Measurements from ENCODE around the gene OR2A5.
"Not testable (repeated sequence)": the region's sequence is repeated elsewhere in the genome, so short reads cannot be mapped to it uniquely, and the experiment has no call there.

Gene OR2A5, protein sequence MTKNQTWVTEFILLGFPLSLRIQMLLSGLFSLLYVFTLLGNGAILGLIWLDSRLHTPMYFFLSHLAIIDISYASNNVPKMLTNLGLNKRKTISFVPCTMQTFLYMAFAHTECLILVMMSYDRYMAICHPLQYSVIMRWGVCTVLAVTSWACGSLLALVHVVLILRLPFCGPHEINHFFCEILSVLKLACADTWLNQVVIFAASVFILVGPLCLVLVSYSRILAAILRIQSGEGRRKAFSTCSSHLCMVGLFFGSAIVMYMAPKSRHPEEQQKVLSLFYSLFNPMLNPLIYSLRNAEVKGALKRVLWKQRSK

DNA sequence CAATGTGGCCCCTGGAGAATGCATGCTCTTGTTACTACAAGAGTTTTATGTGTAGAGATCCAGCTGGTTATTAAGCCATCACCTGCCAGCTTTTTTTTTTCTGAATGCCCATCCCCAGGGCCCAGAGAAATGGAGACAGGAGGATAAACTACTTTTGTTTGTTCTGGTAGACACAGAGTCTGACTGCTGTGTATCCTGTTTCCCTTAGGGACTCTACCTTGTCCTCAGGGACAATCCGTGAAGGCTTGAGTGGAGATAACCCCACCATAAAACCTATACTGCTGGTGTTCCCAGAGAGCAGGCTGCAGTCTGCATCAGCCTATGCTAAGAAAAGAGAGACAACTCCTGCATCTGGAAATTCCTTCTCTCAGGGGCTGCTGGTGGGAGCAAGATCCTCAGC is at the start of gene OR2A5:
OR2A5 (plus strand) TSS at position 301 of the 400 bp plus-strand sequence. CDS start 1,454 bp downstream, outside the sequence.
- DNase-seq (ENCODE audit: low read depth in 2 of 2), result no peak

- no peak for DNase-seq (ENCODE audit: low read depth in 2 of 2)
Measured at GRCh38 chr7:144000020-144000419, 48.7 kb upstream of the OR2A5 start, which contains the start of gene OR6B1. OR6B1 (plus strand) TSS chr7:144000320; CDS start chr7:144003997, 3,677 bp downstream.

- no peak for DNase-seq (ENCODE audit: low read depth in 2 of 2)
Measured at GRCh38 chr7:144001543-144001942, 47.2 kb upstream of the OR2A5 start.

DNA sequence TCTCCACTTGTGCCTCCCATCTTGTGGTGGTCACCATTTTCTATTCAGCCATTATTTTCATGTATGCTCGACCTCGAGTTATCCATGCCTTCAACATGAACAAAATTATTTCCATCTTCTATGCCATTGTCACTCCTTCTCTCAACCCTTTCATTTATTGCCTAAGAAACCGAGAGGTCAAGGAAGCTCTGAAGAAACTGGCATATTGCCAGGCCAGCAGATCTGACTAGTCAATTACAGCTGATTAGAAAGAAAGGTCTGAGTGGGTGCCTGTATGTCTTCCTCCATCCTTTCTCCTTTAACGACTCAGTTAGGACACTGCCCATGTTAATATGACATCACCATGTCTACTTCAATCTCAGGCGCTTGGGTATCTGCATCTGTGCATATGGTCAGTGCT is 44.0 kb upstream of the OR2A5 start:
- no peak for DNase-seq (ENCODE audit: low read depth in 2 of 2)

DNA sequence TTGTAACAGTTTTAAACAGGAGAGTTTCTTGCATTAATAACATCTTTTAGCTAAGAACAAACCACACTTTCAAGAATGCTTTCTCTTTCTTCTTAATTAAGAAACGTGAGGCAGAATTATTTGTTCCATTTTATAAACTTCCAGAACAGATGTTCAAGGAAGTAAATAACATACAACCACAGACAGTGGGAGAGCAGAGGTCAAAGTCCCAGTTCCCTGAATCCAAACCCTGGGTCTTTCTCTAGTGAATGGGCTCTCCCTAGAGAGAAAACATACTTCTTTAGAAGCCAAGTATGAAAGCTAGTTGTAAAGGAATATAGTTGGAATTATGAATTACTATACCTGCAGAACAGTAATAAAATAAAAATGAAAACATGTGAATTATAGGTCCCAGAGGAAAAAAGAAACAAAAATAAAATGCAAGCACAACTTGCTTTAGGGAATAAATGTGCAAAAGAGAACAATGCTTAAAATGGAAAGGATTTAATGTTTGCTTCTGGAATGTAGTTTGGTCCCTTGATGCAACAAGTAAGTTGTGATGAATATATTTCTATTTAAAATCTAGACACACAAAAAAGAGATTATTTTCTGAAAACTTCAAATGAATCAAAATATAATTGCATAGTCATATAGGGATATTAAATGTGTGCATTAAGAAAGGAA is 42.6 kb upstream of the OR2A5 start:
- DNase-seq (ENCODE audit: low read depth in 2 of 2), result no peak

DNA sequence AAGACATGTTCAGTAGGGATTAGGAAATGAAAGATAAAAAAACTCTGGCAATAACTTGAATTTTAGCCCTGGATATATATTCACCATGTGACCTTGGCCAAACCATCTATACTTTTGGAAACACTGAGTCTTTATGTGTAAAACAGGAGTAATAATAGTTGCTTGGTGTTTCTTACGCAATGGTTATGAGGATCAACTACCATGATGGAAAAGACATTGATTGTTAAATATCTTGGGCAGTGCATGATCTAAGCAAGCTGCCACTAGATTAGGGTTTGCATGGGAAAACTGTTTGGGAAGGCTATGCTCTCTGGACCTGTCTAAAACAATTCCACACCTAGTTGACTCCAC is 42.1 kb upstream of the OR2A5 start:
- DNase-seq (ENCODE audit: low read depth in 2 of 2), result no peak

DNA sequence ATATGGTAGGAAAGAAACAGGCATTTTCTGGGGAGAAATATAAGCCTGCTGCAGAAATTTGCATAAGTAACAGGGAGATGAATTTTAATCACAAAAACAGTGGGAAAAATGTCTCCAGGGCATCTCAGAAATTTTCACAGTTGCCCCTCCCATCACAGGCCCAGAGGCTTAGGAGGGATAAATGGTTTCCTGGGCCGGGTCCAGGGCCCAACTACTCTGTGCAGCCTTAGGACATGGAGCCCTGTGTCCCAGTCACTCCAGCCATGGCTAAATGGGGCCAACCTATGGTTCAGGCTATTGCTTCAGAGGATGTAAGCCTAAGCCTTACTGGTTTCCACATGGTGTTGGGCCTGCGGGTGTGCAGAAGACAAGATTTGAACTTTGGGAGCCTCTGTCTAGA is 39.4 kb upstream of the OR2A5 start:
- no peak for DNase-seq (ENCODE audit: low read depth in 2 of 2)

- DNase-seq (ENCODE audit: low read depth in 2 of 2), result not testable (repeated sequence)
Measured at GRCh38 chr7:144010061-144010460, 38.7 kb upstream of the OR2A5 start.

- not testable (repeated sequence) for DNase-seq (ENCODE audit: low read depth in 2 of 2)
Measured at GRCh38 chr7:144010821-144011220, 37.9 kb upstream of the OR2A5 start.

GRCh38 chr7:144011458-144012230 is 37.1 kb upstream of the OR2A5 start:
- no peak for DNase-seq (ENCODE audit: low read depth in 2 of 2)

- no peak for DNase-seq (ENCODE audit: low read depth in 2 of 2)
Measured at GRCh38 chr7:144018065-144018464, 30.7 kb upstream of the OR2A5 start.

DNA sequence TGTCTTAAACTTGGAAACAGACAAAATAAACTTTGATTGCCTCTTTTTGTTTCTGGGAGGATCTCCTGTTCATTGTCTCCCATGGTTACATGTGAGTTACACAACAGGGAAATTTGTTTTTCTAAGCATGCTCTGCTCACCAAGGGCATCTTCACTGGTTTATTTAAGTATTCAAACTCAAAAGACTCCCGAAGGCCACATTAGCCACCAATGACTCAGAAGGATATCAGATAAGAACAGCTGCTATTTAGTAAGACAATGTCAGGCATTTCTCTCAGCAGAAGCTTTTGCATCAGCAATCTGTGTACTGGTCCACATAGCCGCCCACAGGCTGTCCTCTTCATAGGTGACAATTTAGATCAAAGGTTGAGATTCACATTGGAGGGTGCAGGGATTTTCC is 29.3 kb upstream of the OR2A5 start:
- no peak for DNase-seq (ENCODE audit: low read depth in 2 of 2)

GRCh38 chr7:144020340-144020739 is 28.4 kb upstream of the OR2A5 start:
- DNase-seq (ENCODE audit: low read depth in 2 of 2), result no peak

DNA sequence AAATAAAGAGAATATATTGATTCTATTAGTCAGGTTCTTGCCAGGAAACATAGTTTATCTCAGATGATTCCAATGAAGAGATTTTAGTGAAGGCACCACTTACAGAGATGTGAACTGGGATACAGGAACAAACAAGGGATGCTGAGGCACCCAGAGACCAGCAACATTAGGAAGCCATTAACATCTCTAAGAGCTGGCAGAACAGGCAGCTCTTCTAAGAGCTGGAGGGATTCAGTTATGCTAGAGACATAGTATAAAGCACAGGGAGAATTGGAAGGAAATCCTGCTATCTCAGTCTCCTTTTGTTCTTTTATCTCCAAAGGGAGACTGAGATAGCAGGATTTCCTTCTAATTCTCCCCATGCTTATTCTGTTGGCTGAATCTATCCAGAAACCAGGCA is 26.6 kb upstream of the OR2A5 start:
- no peak for DNase-seq (ENCODE audit: low read depth in 2 of 2)

DNA sequence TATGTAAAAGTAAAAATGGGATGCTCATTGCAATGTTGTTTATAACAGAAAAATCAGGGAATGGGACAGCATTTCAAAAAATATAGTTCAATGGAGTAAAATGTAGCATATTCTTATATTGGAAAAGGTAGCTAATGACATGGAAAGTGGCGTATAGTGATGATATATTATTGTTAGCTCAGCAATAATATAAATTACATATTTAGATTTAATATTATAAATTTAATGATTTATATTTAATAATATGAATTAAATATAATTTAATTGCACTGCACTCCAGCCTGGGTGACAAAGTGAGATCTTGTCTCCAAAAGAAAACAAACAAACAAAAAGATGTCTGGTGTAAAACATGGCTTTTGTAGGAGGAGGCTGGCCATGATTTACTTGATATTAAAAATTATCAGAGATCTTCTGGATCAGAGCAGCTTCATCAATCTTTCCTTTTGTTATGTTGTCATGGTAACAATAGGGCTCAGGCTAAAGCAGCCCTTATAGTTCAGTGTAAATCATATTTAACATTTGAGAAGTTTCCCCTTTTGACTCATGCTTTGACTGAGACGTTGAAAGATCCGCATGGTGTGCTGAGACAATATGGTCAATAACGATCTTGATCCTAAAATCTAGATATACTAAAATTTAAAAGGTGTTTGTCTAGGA is 25.4 kb upstream of the OR2A5 start:
- DNase-seq (ENCODE audit: low read depth in 2 of 2), result no peak

DNA sequence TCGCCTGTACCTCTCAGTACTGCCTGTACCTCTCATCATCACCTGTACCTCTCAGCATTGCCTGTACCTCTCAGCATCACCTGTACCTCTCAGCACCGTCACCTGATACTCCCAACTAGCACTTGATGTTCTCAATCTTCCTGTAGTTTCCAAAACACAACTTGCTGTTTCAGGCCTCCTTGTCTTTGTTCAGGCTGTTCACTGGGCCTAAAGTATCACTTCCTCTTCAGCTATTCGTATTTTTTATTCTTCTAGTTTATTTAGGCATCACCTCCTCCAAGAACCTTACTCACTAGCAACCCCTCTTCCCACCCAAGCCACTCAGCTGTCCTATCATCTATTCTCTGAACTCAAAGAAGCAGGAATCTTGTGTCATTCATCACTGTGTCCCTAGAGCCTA is 24.5 kb upstream of the OR2A5 start:
- DNase-seq (ENCODE audit: low read depth in 2 of 2), result no peak

DNA sequence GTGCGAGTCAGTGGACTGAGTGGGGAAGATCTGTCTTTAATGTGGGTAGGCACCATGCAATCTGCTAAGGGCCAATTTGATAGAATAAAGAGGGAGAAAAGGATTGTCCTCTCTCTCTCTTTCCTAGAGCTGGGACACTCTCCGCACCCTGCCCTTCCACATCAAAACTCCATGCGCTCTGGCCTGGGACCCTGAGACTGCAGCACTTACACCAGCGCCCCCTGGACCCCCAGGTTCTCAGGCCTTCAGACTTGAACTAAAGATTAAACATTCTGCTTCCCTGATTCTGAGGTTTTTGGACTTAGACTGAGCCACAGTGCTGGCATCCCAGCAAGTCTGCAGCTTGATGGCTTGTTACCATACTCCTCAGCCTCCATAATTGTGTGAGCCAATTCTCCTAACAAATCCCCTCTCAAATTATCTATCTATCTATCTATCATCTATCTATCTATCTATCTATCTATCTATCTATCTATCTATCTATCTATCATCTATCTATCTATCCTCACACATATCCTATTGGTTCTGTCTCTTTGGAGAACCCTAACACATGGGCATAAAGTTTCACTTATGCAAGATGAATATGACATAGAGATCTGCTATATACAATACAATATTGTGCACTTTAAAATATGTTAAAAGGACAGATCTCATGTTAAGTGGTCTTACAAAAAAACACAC is 22.4 kb upstream of the OR2A5 start:
- DNase-seq (ENCODE audit: low read depth in 2 of 2), result no peak

GRCh38 chr7:144027070-144027469 is 21.7 kb upstream of the OR2A5 start:
- DNase-seq (ENCODE audit: low read depth in 2 of 2), result no peak

GRCh38 chr7:144027974-144028373 is 20.8 kb upstream of the OR2A5 start:
- DNase-seq (ENCODE audit: low read depth in 2 of 2), result no peak

DNA sequence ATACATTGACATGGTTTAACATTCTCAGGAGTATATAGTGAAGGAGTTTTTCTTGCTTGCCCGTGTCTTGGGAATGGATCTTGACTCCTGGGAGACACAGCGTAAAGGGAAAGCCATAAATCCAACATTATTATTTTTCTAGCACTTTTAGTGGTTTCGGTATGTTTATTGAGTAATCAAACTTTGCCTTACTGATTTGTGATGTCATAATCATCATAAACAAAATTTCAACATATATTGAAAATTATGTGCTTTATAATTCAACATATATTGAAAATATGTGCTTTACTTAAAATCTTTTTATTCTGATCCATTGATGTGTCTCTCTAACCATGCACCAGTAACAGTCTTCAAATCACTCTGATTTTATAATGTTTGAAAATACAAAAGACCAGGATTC is 20.2 kb upstream of the OR2A5 start:
- DNase-seq (ENCODE audit: low read depth in 2 of 2), result no peak

GRCh38 chr7:144032516-144032915 is 16.2 kb upstream of the OR2A5 start:
- no peak for DNase-seq (ENCODE audit: low read depth in 2 of 2)
